Measurements from ENCODE around the gene KIF13A. TPM values are rescaled to one million over a fixed set of nuclear protein-coding genes. Genes with fewer than 3 reads are reported as not detected.
"Not testable (repeated sequence)": the region's sequence is repeated elsewhere in the genome, so short reads cannot be mapped to it uniquely, and the experiment has no call there.

The KIF13A gene
- total RNA-seq, 1 donor from 2014 or later, result 29.0 TPM

GRCh38 chr6:17737704-17738252, 249.7 kb downstream of the KIF13A start:
- Histone ChIP-seq H3K27ac (no peak overlapping the region), H3K4me1 (no peaks in the 10 kb centered on the region), H3K4me3 (no peak overlapping the region), H3K79me2 (ENCODE audit: low read depth) (no peaks in the 10 kb centered on the region), H2AFZ (replicated peaks) (no peak overlapping the region), H3K36me3 (no peaks in the 10 kb centered on the region), H4K20me1 (ENCODE audit: low read depth) (no peaks in the 10 kb centered on the region), H3K9me3 (ENCODE audit: low read depth) (no peaks in the 10 kb centered on the region), H3K4me2 (no peak overlapping the region), H3K27me3 (no peaks in the 10 kb centered on the region), H3K9ac (no peak overlapping the region), H3F3A (ENCODE audit: low read depth) (no peaks in the 10 kb centered on the region)
- Mint-ChIP-seq H3K27me3 (ENCODE audit: insufficient read depth, low read depth) (no peaks in the 10 kb centered on the region), H3K36me3 (no peaks in the 10 kb centered on the region), H3K27ac (no peak overlapping the region), H3K4me1 (no peaks in the 10 kb centered on the region), H3K4me3 (no peak overlapping the region), H3K9me3 (peaks cover 17% of the 10 kb centered on the region)
- TF ChIP-seq CTCF (IDR thresholded peaks at IDR 0.05) (no peak), EZH2phosphoT487 (IDR thresholded peaks at IDR 0.05) (no peak), EZH2 (IDR thresholded peaks at IDR 0.05) (no peak)
- no peak for DNase-seq (ENCODE audit: low spot score)

GRCh38 chr6:17735311-17735710, 252.1 kb downstream of the KIF13A start:
- H2AFZ ChIP-seq (replicated peaks); H3K4me1 ChIP-seq; DNase-seq (ENCODE audit: low spot score); H3K36me3 Mint-ChIP-seq; H3K4me3 ChIP-seq; H3K79me2 ChIP-seq (ENCODE audit: low read depth); H3K4me2 ChIP-seq; H4K20me1 ChIP-seq (ENCODE audit: low read depth); H3F3A ChIP-seq (ENCODE audit: low read depth); H3K27me3 ChIP-seq; H3K36me3 ChIP-seq; H3K27ac ChIP-seq; H3K27ac Mint-ChIP-seq; H3K27me3 Mint-ChIP-seq (ENCODE audit: insufficient read depth, low read depth); H3K9ac ChIP-seq; H3K9me3 ChIP-seq (ENCODE audit: low read depth); H3K4me1 Mint-ChIP-seq; H3K4me3 Mint-ChIP-seq: not testable (repeated sequence)
- H3K9me3 Mint-ChIP-seq, result peaks cover 17% of the 10 kb centered on the region

DNA sequence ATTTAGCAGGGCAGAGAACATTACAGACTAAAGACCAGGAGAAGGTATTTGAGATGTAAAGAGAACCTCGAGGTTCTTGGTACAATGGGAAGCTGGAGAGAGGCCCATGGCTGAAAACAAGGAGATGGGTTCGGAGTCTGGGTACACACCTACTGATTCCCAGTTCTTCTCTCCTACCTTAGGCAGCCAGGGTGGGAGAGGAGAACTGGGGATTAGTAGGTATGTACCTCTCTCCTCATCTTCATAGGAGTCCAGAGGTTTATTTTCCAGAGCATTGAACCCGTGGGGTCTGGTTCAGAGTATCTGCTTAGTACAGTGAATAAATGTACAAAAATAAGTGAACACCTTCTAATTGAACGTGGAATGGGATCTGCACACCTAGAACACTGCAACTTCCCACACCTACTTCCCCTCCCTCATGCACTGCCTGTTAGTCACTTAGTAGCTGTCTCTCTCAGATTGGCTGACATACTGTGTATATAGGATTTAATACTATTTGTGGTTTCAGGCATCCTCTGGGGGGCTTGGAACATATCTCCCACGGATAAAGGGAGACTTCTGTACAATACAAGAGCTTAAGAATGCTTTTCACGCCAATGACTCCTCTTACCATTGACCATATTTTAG, 257.2 kb downstream of the KIF13A start:
- no peak overlapping the region for H3K27ac Mint-ChIP-seq
- no peaks in the 10 kb centered on the region for H3K36me3 Mint-ChIP-seq
- no peak overlapping the region for H3K9ac ChIP-seq
- TF ChIP-seq CTCF (IDR thresholded peaks at IDR 0.05) (no peak), EZH2phosphoT487 (IDR thresholded peaks at IDR 0.05) (no peak), EZH2 (IDR thresholded peaks at IDR 0.05) (no peak)
- no peaks in the 10 kb centered on the region for H3K4me1 ChIP-seq
- no peaks in the 10 kb centered on the region for H4K20me1 ChIP-seq (ENCODE audit: low read depth)
- H3K79me2 ChIP-seq (ENCODE audit: low read depth), result no peaks in the 10 kb centered on the region
- no peaks in the 10 kb centered on the region for H3K27me3 ChIP-seq
- no peaks in the 10 kb centered on the region for H3F3A ChIP-seq (ENCODE audit: low read depth)
- no peaks in the 10 kb centered on the region for H3K36me3 ChIP-seq
- peaks cover 11% of the 10 kb centered on the region for H3K4me1 Mint-ChIP-seq
- H2AFZ ChIP-seq (replicated peaks), result no peak overlapping the region
- H3K9me3 Mint-ChIP-seq, result peaks cover 4% of the 10 kb centered on the region
- no peak for DNase-seq (ENCODE audit: low spot score)
- H3K27me3 Mint-ChIP-seq (ENCODE audit: insufficient read depth, low read depth), result peaks cover 4% of the 10 kb centered on the region
- no peak overlapping the region for H3K27ac ChIP-seq
- H3K9me3 ChIP-seq (ENCODE audit: low read depth), result no peaks in the 10 kb centered on the region
- H3K4me3 ChIP-seq, result no peak overlapping the region
- no peak overlapping the region for H3K4me2 ChIP-seq
- H3K4me3 Mint-ChIP-seq, result no peak overlapping the region
